GM18517 (cell line): ENCODE data around the gene RELN.
"Not testable (repeated sequence)": the region's sequence is repeated elsewhere in the genome, so short reads cannot be mapped to it uniquely, and the experiment has no call there.

Experiments used
- ATAC-seq: cut with Tn5 transposase; IDR thresholded peaks from one replicate; pipeline ENCODE4 v1.9.1; 2021; ENCODE audit warnings: mild to moderate bottlenecking, moderate library complexity; ENCODE audit not compliant: unreplicated experiment

RELN gene

GRCh38 chr7:103989200-103989784, at the start of gene RELN:
Gene RELN (minus strand): TSS chr7:103989658. CDS start chr7:103989356, 302 bp downstream.
- no peak for ATAC-seq

- ATAC-seq, result no peak
Observed at GRCh38 chr7:104038136-104038535, 48.7 kb upstream of the RELN start.

- not testable (repeated sequence) for ATAC-seq
Observed at GRCh38 chr7:104036889-104037288, 47.4 kb upstream of the RELN start.

- no peak for ATAC-seq
Observed at GRCh38 chr7:104035351-104035750, 45.9 kb upstream of the RELN start.

- no peak for ATAC-seq
Observed at GRCh38 chr7:104034679-104035078, 45.2 kb upstream of the RELN start.

- no peak for ATAC-seq
Observed at GRCh38 chr7:104033837-104034236, 44.4 kb upstream of the RELN start.

- ATAC-seq, result no peak
Observed at GRCh38 chr7:104032486-104032885, 43.0 kb upstream of the RELN start.

- no peak for ATAC-seq
Observed at GRCh38 chr7:104029765-104030164, 40.3 kb upstream of the RELN start.

- no peak for ATAC-seq
Observed at GRCh38 chr7:104024632-104025031, 35.2 kb upstream of the RELN start.

GRCh38 chr7:104023100-104023499, 33.6 kb upstream of the RELN start:
- ATAC-seq, result no peak

GRCh38 chr7:104018425-104018824, 29.0 kb upstream of the RELN start:
- no peak for ATAC-seq

GRCh38 chr7:104017001-104017400, 27.5 kb upstream of the RELN start:
- ATAC-seq, result no peak

GRCh38 chr7:104012835-104013234, 23.4 kb upstream of the RELN start:
- no peak for ATAC-seq

- ATAC-seq, result no peak
Observed at GRCh38 chr7:104011829-104012228, 22.4 kb upstream of the RELN start.

- no peak for ATAC-seq
Observed at GRCh38 chr7:104010052-104010909, 20.8 kb upstream of the RELN start.

GRCh38 chr7:104008107-104008506, 18.6 kb upstream of the RELN start:
- no peak for ATAC-seq

- ATAC-seq, result no peak
Observed at GRCh38 chr7:104007614-104008013, 18.2 kb upstream of the RELN start.

GRCh38 chr7:104005197-104005596, 15.7 kb upstream of the RELN start:
- no peak for ATAC-seq

GRCh38 chr7:103996639-103997038, 7.2 kb upstream of the RELN start:
- peak; percentile 82 for ATAC-seq

- ATAC-seq, result no peak
Observed at GRCh38 chr7:103996017-103996551, 6.6 kb upstream of the RELN start.

- ATAC-seq, result no peak
Observed at GRCh38 chr7:103995554-103995953, 6.1 kb upstream of the RELN start.

- no peak for ATAC-seq
Observed at GRCh38 chr7:103993551-103993950, 4.1 kb upstream of the RELN start.
